Measurements from ENCODE around the gene CTSD. TPM values are rescaled to one million over a fixed set of nuclear protein-coding genes. Genes with fewer than 3 reads are reported as not detected.
"Not testable (repeated sequence)": the region's sequence is repeated elsewhere in the genome, so short reads cannot be mapped to it uniquely, and the experiment has no call there.

Gene CTSD
- total RNA-seq, 1 experiment from 2014 or later = 26.1 TPM

- H3K27ac ChIP-seq (ENCODE audit: low read length); H3K9ac ChIP-seq (ENCODE audit: low read length); H3K36me3 ChIP-seq (ENCODE audit: insufficient read depth, low read length); H4K20me1 ChIP-seq (ENCODE audit: insufficient read depth, low read depth, low read length); H3K4me3 ChIP-seq (ENCODE audit: low read length); H3K4me2 ChIP-seq (ENCODE audit: low read depth, low read length, poor library complexity, severe bottlenecking); DNase-seq; H3K4me1 ChIP-seq (ENCODE audit: low read length); H3K79me2 ChIP-seq (ENCODE audit: low read length); H2AFZ ChIP-seq (ENCODE audit: low read length); H3K9me2 ChIP-seq (replicated peaks; ENCODE audit: insufficient read depth, low read length); H3K27me3 ChIP-seq (ENCODE audit: low read length); H3K9me3 ChIP-seq (ENCODE audit: low read length): not testable (repeated sequence)
Observed at GRCh38 chr11:1769304-1769936, 5.7 kb upstream of the CTSD start.

- peaks cover 8% of the 10 kb centered on the region for H3K4me1 ChIP-seq (ENCODE audit: low read length)
- H3K9ac ChIP-seq (ENCODE audit: low read length) = no peak overlapping the region
- no peak overlapping the region for H2AFZ ChIP-seq (ENCODE audit: low read length)
- H3K4me2 ChIP-seq (ENCODE audit: low read depth, low read length, poor library complexity, severe bottlenecking) = no peak overlapping the region
- H3K27ac ChIP-seq (ENCODE audit: low read length) = no peak overlapping the region
- no peaks in the 10 kb centered on the region for H4K20me1 ChIP-seq (ENCODE audit: insufficient read depth, low read depth, low read length)
- DNase-seq = no peak
- no peak overlapping the region for H3K4me3 ChIP-seq (ENCODE audit: low read length)
- H3K36me3 ChIP-seq (ENCODE audit: insufficient read depth, low read length) = no peaks in the 10 kb centered on the region
- no peaks in the 10 kb centered on the region for H3K9me3 ChIP-seq (ENCODE audit: low read length)
- H3K27me3 ChIP-seq (ENCODE audit: low read length) = no peaks in the 10 kb centered on the region
- no peaks in the 10 kb centered on the region for H3K9me2 ChIP-seq (replicated peaks; ENCODE audit: insufficient read depth, low read length)
- peaks cover 5% of the 10 kb centered on the region for H3K79me2 ChIP-seq (ENCODE audit: low read length)
Observed at GRCh38 chr11:1768141-1768469, 4.4 kb upstream of the CTSD start.

- no peaks in the 10 kb centered on the region for H3K36me3 ChIP-seq (ENCODE audit: insufficient read depth, low read length)
- no peak overlapping the region for H3K4me3 ChIP-seq (ENCODE audit: low read length)
- H4K20me1 ChIP-seq (ENCODE audit: insufficient read depth, low read depth, low read length) = no peaks in the 10 kb centered on the region
- no peak overlapping the region for H3K9ac ChIP-seq (ENCODE audit: low read length)
- no peaks in the 10 kb centered on the region for H3K27me3 ChIP-seq (ENCODE audit: low read length)
- H3K9me3 ChIP-seq (ENCODE audit: low read length) = no peaks in the 10 kb centered on the region
- no peak overlapping the region for H3K4me2 ChIP-seq (ENCODE audit: low read depth, low read length, poor library complexity, severe bottlenecking)
- no peak overlapping the region for H2AFZ ChIP-seq (ENCODE audit: low read length)
- DNase-seq = no peak
- H3K9me2 ChIP-seq (replicated peaks; ENCODE audit: insufficient read depth, low read length) = no peaks in the 10 kb centered on the region
- peaks cover 9% of the 10 kb centered on the region for H3K79me2 ChIP-seq (ENCODE audit: low read length)
- no peak overlapping the region for H3K27ac ChIP-seq (ENCODE audit: low read length)
- H3K4me1 ChIP-seq (ENCODE audit: low read length) = peaks cover 14% of the 10 kb centered on the region
Observed at GRCh38 chr11:1767399-1768140, 3.8 kb upstream of the CTSD start.

GRCh38 chr11:1766719-1767398 is 3.1 kb upstream of the CTSD start:
- Histone ChIP-seq H3K9ac (ENCODE audit: low read length) (no peak overlapping the region), H2AFZ (ENCODE audit: low read length) (no peak overlapping the region), H4K20me1 (ENCODE audit: insufficient read depth, low read depth, low read length) (no peaks in the 10 kb centered on the region), H3K36me3 (ENCODE audit: insufficient read depth, low read length) (no peaks in the 10 kb centered on the region), H3K4me3 (ENCODE audit: low read length) (no peak overlapping the region), H3K9me3 (ENCODE audit: low read length) (no peaks in the 10 kb centered on the region), H3K4me2 (ENCODE audit: low read depth, low read length, poor library complexity, severe bottlenecking) (no peak overlapping the region), H3K79me2 (ENCODE audit: low read length) (peaks cover 9% of the 10 kb centered on the region), H3K27ac (ENCODE audit: low read length) (no peak overlapping the region), H3K27me3 (ENCODE audit: low read length) (no peaks in the 10 kb centered on the region), H3K4me1 (ENCODE audit: low read length) (peaks cover 16% of the 10 kb centered on the region), H3K9me2 (replicated peaks; ENCODE audit: insufficient read depth, low read length) (no peaks in the 10 kb centered on the region)
- no peak for DNase-seq

- no peak overlapping the region for H3K9ac ChIP-seq (ENCODE audit: low read length)
Observed at GRCh38 chr11:1765871-1766718, 2.4 kb upstream of the CTSD start.

GRCh38 chr11:1763336-1763795 is 361 bp downstream of the CTSD start:
- Histone ChIP-seq H3K27me3 (ENCODE audit: low read length) (no peaks in the 10 kb centered on the region), H3K9me3 (ENCODE audit: low read length) (no peaks in the 10 kb centered on the region), H3K79me2 (ENCODE audit: low read length) (peaks cover 9% of the 10 kb centered on the region), H3K36me3 (ENCODE audit: insufficient read depth, low read length) (no peaks in the 10 kb centered on the region), H4K20me1 (ENCODE audit: insufficient read depth, low read depth, low read length) (no peaks in the 10 kb centered on the region), H3K4me2 (ENCODE audit: low read depth, low read length, poor library complexity, severe bottlenecking) (peak overlapping the region; percentile 99), H3K4me1 (ENCODE audit: low read length) (peaks cover 16% of the 10 kb centered on the region), H3K4me3 (ENCODE audit: low read length) (peak overlapping the region; percentile 82), H3K9ac (ENCODE audit: low read length) (peak overlapping the region; percentile 84), H2AFZ (ENCODE audit: low read length) (peak overlapping the region; percentile 84; the same call in 1 of the 2 replicates), H3K9me2 (replicated peaks; ENCODE audit: insufficient read depth, low read length) (no peaks in the 10 kb centered on the region), H3K27ac (ENCODE audit: low read length) (no peak overlapping the region)
- peak; percentile 44 for DNase-seq

More at GRCh38 chr11:1765871-1766718, 2.4 kb upstream of the CTSD start:
- Histone ChIP-seq H4K20me1 (ENCODE audit: insufficient read depth, low read depth, low read length) (no peaks in the 10 kb centered on the region), H3K4me2 (ENCODE audit: low read depth, low read length, poor library complexity, severe bottlenecking) (no peak overlapping the region), H3K9me3 (ENCODE audit: low read length) (no peaks in the 10 kb centered on the region), H3K79me2 (ENCODE audit: low read length) (peaks cover 9% of the 10 kb centered on the region), H3K4me3 (ENCODE audit: low read length) (no peak overlapping the region), H3K4me1 (ENCODE audit: low read length) (peaks cover 16% of the 10 kb centered on the region), H3K36me3 (ENCODE audit: insufficient read depth, low read length) (no peaks in the 10 kb centered on the region), H3K9me2 (replicated peaks; ENCODE audit: insufficient read depth, low read length) (no peaks in the 10 kb centered on the region), H2AFZ (ENCODE audit: low read length) (no peak overlapping the region), H3K27me3 (ENCODE audit: low read length) (no peaks in the 10 kb centered on the region), H3K27ac (ENCODE audit: low read length) (no peak overlapping the region)
- DNase-seq = peak; percentile 50

- H3K9me3 ChIP-seq (ENCODE audit: low read length) = no peaks in the 10 kb centered on the region
- H3K27ac ChIP-seq (ENCODE audit: low read length) = no peak overlapping the region
- H3K9me2 ChIP-seq (replicated peaks; ENCODE audit: insufficient read depth, low read length) = no peaks in the 10 kb centered on the region
- H3K79me2 ChIP-seq (ENCODE audit: low read length) = peaks cover 9% of the 10 kb centered on the region
- no peak overlapping the region for H2AFZ ChIP-seq (ENCODE audit: low read length)
- H3K4me3 ChIP-seq (ENCODE audit: low read length) = peak overlapping the region; percentile 82
- H3K27me3 ChIP-seq (ENCODE audit: low read length) = no peaks in the 10 kb centered on the region
- peak overlapping the region; percentile 99 for H3K4me2 ChIP-seq (ENCODE audit: low read depth, low read length, poor library complexity, severe bottlenecking)
- peaks cover 16% of the 10 kb centered on the region for H3K4me1 ChIP-seq (ENCODE audit: low read length)
- no peaks in the 10 kb centered on the region for H4K20me1 ChIP-seq (ENCODE audit: insufficient read depth, low read depth, low read length)
- no peaks in the 10 kb centered on the region for H3K36me3 ChIP-seq (ENCODE audit: insufficient read depth, low read length)
- no peak for DNase-seq
- H3K9ac ChIP-seq (ENCODE audit: low read length) = peak overlapping the region; percentile 84
Observed at GRCh38 chr11:1762537-1763302, 1.0 kb downstream of the CTSD start.

Measured in Karpas-422 (cell line).